A673 (cell line): ENCODE results near the gene STOML1.

Experiments
- EZH2 ChIP-seq: fragments of 200-600 bp; sonication (generic); IDR thresholded peaks from 2 replicates; pipeline ENCODE4 v1.6.1; 2017; ENCODE audit warnings: borderline replicate concordance, low read depth, mild to moderate bottlenecking, mixed read lengths, antibody characterized with exemption, low read length; ENCODE audit not compliant: poor library complexity, severe bottlenecking
- TF ChIP-seq, protein P1 (sequence below): fragments of 300-800, 200-600 bp; sonication (generic); conservative IDR thresholded peaks from 2 replicates; pipeline ENCODE4 v1.5.1; 2017; ENCODE audit warnings: low read depth, mild to moderate bottlenecking, antibody characterized with exemption, low read length, moderate library complexity, mixed read lengths

DNA sequence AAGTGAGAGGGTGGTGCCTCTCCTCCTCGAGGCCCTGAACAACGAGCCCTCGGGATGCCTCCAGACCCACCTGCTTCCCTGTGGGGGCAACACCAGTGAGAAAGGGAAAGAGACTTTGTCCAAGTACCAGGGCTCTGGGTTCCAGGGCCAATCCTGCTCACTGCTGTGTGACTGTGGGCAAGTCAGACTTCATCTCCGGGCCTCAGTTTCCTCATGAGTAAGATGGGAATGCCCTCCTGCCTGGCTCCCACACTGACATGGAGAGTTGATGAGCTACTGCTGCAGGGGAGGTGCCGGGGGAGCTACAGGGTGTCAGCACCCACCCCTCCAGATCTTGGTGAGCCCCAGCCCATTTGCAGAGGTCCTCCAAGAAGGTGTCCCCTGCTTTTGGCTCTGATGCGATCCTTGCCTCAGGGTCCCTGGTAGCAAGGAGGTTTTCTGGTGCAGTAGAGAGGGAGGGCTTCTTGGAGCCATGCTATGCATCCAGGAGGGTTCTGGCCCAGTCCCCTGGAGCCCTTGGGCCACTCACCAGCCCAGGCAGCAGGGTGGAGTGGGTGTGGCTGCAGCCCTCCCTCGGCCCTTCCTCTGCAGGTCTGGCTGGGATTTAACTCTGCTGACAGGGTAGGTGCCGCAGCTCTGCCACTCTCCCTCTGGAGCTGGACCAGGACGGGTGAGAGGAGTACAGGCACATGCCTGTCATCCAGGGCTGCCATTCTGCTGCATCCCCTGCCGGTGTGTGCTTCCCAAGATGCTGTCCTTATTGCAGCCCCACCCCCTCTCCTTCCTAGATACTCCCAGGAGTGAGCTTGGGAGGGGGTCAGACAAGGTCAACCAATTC, 39.0 kb downstream of the STOML1 start:
- TF ChIP-seq, protein P1, sequence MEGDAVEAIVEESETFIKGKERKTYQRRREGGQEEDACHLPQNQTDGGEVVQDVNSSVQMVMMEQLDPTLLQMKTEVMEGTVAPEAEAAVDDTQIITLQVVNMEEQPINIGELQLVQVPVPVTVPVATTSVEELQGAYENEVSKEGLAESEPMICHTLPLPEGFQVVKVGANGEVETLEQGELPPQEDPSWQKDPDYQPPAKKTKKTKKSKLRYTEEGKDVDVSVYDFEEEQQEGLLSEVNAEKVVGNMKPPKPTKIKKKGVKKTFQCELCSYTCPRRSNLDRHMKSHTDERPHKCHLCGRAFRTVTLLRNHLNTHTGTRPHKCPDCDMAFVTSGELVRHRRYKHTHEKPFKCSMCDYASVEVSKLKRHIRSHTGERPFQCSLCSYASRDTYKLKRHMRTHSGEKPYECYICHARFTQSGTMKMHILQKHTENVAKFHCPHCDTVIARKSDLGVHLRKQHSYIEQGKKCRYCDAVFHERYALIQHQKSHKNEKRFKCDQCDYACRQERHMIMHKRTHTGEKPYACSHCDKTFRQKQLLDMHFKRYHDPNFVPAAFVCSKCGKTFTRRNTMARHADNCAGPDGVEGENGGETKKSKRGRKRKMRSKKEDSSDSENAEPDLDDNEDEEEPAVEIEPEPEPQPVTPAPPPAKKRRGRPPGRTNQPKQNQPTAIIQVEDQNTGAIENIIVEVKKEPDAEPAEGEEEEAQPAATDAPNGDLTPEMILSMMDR: no peak
- no peak for TF ChIP-seq EZH2
